Stimulated activated CD4-positive, alpha-beta T cell treated with anti-CD3 and anti-CD28 coated beads, Interleukin-15, amount 100 ng/mL, for 1 hour (primary cell): ENCODE data around the gene C16orf96.

ENCODE experiments used
- DNase-seq, 2 donors: peaks; one replicate each; pipeline ENCODE4 v3.0.0-alpha.2; 2020; ENCODE audit warnings: low read depth in 1 of 2, low spot score in 1 of 2

C16orf96 gene

GRCh38 chr16:4556112-4556511, at the start of gene C16orf96:
C16orf96 (plus strand) TSS chr16:4556340; CDS start chr16:4556490, 150 bp downstream.
- no peak for DNase-seq

- peak in 1 of 2 donors; percentile 19 for DNase-seq
Measured at GRCh38 chr16:4506450-4506849, 49.7 kb upstream of the C16orf96 start.

GRCh38 chr16:4507588-4508345, 48.4 kb upstream of the C16orf96 start:
- no peak for DNase-seq

GRCh38 chr16:4508806-4509205, 47.3 kb upstream of the C16orf96 start:
- no peak for DNase-seq

- DNase-seq: no peak
Measured at GRCh38 chr16:4509420-4509819, 46.7 kb upstream of the C16orf96 start.

GRCh38 chr16:4510131-4510530, 46.0 kb upstream of the C16orf96 start:
- no peak for DNase-seq

- DNase-seq: no peak
Measured at GRCh38 chr16:4510747-4511426, 45.3 kb upstream of the C16orf96 start.

- DNase-seq: no peak
Measured at GRCh38 chr16:4511441-4512082, 44.6 kb upstream of the C16orf96 start.

- DNase-seq: no peak
Measured at GRCh38 chr16:4512473-4512872, 43.7 kb upstream of the C16orf96 start.

GRCh38 chr16:4513086-4513860, 42.9 kb upstream of the C16orf96 start:
- DNase-seq: no peak

- DNase-seq: no peak
Measured at GRCh38 chr16:4513881-4514280, 42.3 kb upstream of the C16orf96 start.

GRCh38 chr16:4514606-4515005, 41.5 kb upstream of the C16orf96 start:
- DNase-seq: no peak

- DNase-seq: no peak
Measured at GRCh38 chr16:4515611-4516233, 40.4 kb upstream of the C16orf96 start.

- no peak for DNase-seq
Measured at GRCh38 chr16:4517812-4518680, 38.1 kb upstream of the C16orf96 start.

GRCh38 chr16:4519274-4520058, 36.7 kb upstream of the C16orf96 start:
- no peak for DNase-seq

GRCh38 chr16:4520913-4521312, 35.2 kb upstream of the C16orf96 start:
- no peak for DNase-seq

GRCh38 chr16:4522051-4522581, 34.0 kb upstream of the C16orf96 start:
- DNase-seq: no peak

- DNase-seq: no peak
Measured at GRCh38 chr16:4523686-4524085, 32.5 kb upstream of the C16orf96 start.

GRCh38 chr16:4524571-4524970, 31.6 kb upstream of the C16orf96 start:
- DNase-seq: no peak
